GM18870 (cell line): ENCODE data around the gene STAC3.

Experiments used
- ATAC-seq: cut with Tn5 transposase; IDR thresholded peaks from one replicate; pipeline ENCODE4 v1.9.1; 2021; ENCODE audit warnings: moderate library complexity; ENCODE audit not compliant: unreplicated experiment

Gene STAC3

DNA sequence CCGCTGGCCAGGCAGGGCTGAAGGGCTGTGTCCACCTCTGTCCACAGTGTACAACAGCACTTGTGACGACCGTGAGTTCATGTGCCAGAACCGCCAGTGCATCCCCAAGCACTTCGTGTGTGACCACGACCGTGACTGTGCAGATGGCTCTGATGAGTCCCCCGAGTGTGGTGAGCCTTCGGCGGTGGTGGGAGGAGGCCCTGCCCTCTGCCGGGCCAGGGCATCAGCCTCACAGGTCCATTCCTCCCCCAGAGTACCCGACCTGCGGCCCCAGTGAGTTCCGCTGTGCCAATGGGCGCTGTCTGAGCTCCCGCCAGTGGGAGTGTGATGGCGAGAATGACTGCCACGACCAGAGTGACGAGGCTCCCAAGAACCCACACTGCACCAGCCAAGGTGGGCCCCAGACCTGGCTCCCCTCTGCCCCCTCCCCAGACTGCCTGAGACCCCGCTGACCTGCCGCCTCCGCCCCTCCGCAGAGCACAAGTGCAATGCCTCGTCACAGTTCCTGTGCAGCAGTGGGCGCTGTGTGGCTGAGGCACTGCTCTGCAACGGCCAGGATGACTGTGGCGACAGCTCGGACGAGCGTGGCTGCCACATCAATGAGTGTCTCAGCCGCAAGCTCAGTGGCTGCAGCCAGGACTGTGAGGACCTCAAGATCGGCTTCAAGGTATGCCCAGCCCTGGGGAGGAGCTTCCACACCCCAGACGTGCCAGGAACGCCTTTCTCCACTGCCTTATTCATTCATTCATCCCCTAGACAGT lies 55.2 kb downstream of the STAC3 start:
- no peak for ATAC-seq

GRCh38 chr12:57195186-57195585 lies 55.8 kb downstream of the STAC3 start:
- ATAC-seq, result no peak

GRCh38 chr12:57194253-57194652 lies 56.7 kb downstream of the STAC3 start:
- no peak for ATAC-seq

GRCh38 chr12:57193706-57194245 lies 57.2 kb downstream of the STAC3 start:
- ATAC-seq, result no peak
